Tongue (tissue), 2 donors: ENCODE data around the gene SH3BP1. TPM values are rescaled to one million over a fixed set of nuclear protein-coding genes. Genes with fewer than 3 reads are reported as not detected.

Experiments used
- small RNA-seq: library from RNA; depleted of rRNA; stranded (forward); fragments of <200 nt; gene quantifications from one replicate; pipeline ENCODE3, GENCODE V24; 2014; ENCODE audit warnings: low replicate concordance
- total RNA-seq: library from RNA; depleted of rRNA; stranded (reverse); fragments of >200 nt; gene quantifications from one replicate; pipeline ENCODE4 v1.2.3, GENCODE V29; 2014

Gene SH3BP1
- total RNA-seq, 1 donor from 2014 or later: 31.8 TPM

Small RNA genes lying within 50 kb of the gene (small RNA-seq; reads per million reads assigned to genes)
- not detected for gene RN7SL385P

Other genes starting within 250 kb of the SH3BP1 start
- gene ELFN2, start 212.2 kb upstream of the SH3BP1 start, total RNA-seq: 1.0 TPM
- 8.7 TPM for gene MFNG, start 153.3 kb upstream of the SH3BP1 start, total RNA-seq
- gene CARD10, start 120.3 kb upstream of the SH3BP1 start, total RNA-seq: 12.2 TPM
- gene CDC42EP1, start 79.2 kb upstream of the SH3BP1 start, total RNA-seq: 25.5 TPM
- not detected for gene LGALS2, start 59.6 kb upstream of the SH3BP1 start, total RNA-seq
- 47.5 TPM for gene GGA1, start 30.8 kb upstream of the SH3BP1 start, total RNA-seq
- 12.3 TPM for gene PDXP, start 19.1 kb downstream of the SH3BP1 start, total RNA-seq
- gene LGALS1, start 36.0 kb downstream of the SH3BP1 start, total RNA-seq: 1,436 TPM
- 19.4 TPM for gene NOL12, start 46.7 kb downstream of the SH3BP1 start, total RNA-seq
- 87.7 TPM for gene TRIOBP, start 57.4 kb downstream of the SH3BP1 start, total RNA-seq
- gene GCAT, start 168.3 kb downstream of the SH3BP1 start, total RNA-seq: 16.7 TPM
- not detected for gene GALR3, start 183.7 kb downstream of the SH3BP1 start, total RNA-seq
- gene ANKRD54, start 204.7 kb downstream of the SH3BP1 start, total RNA-seq: 23.5 TPM
- 606 TPM for gene EIF3L, start 209.8 kb downstream of the SH3BP1 start, total RNA-seq